ENCODE data around the gene INPP5A.

- TF ChIP-seq EGR1 (IDR thresholded peaks at IDR 0.05) (no peak), TEAD4 (IDR thresholded peaks at IDR 0.05) (no peak)
Measured at GRCh38 chr10:132798403-132798802, 260.8 kb downstream of the INPP5A start.
